HEK293T (cell line): Measurements from ENCODE around the gene SPATA31D3.

Experiments
- ELF4 ChIP-seq: fragments of 450-650 bp; IDR thresholded peaks from 2 replicates; pipeline ENCODE4 v1.6.1; 2017; ENCODE audit warnings: antibody characterized with exemption
- FOXA1 ChIP-seq: fragments of 450-650 bp; IDR thresholded peaks from 2 replicates; pipeline ENCODE4 v1.6.1; 2016; ENCODE audit warnings: mild to moderate bottlenecking
- L3MBTL2 ChIP-seq: fragments of 450-650 bp; conservative IDR thresholded peaks from 2 replicates; pipeline ENCODE4 v1.6.1; 2016; ENCODE audit warnings: mild to moderate bottlenecking
- SP1 ChIP-seq: fragments of 450-650 bp; IDR thresholded peaks from 2 replicates; pipeline ENCODE4 v1.6.1; 2017
- SUZ12 ChIP-seq: fragments of 450-650 bp; IDR thresholded peaks from 2 replicates; pipeline ENCODE4 v1.6.1; 2016; ENCODE audit warnings: mild to moderate bottlenecking
- TARDBP ChIP-seq: fragments of 450-650 bp; IDR thresholded peaks from 2 replicates; pipeline ENCODE4 v1.6.1; 2016
- ZNF384 ChIP-seq: fragments of 450-650 bp; IDR thresholded peaks from 2 replicates; pipeline ENCODE4 v1.6.1; 2016
- TF ChIP-seq, protein P1 (sequence below): fragments of 450-650 bp; IDR thresholded peaks from 2 replicates; pipeline ENCODE4 v1.6.1; 2016

DNA sequence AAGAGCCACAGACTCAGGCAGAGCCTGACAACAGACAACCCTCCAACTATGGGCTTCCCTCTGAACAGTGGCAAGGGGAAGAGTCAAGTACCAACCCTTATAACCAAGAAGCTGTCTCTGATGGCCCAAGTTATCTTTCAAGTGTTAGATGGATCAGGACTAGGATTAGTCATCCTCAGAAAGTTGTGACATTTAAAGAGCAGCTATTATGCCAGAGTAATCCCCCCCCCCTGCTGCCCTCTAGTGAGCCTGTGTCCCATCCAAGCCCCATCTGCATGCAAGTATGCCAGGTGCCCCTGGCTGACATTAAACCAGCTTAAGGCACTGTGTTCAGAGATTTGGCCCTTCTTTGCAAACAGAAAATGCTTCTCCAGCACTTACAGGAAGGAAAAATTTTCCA, 28.4 kb downstream of the SPATA31D3 start:
- no peak for TF ChIP-seq FOXA1
- TF ChIP-seq ZNF384 = no peak
- no peak for TF ChIP-seq SUZ12
- no peak for TF ChIP-seq TARDBP
- TF ChIP-seq L3MBTL2 = no peak
- no peak for TF ChIP-seq SP1
- TF ChIP-seq, protein P1, sequence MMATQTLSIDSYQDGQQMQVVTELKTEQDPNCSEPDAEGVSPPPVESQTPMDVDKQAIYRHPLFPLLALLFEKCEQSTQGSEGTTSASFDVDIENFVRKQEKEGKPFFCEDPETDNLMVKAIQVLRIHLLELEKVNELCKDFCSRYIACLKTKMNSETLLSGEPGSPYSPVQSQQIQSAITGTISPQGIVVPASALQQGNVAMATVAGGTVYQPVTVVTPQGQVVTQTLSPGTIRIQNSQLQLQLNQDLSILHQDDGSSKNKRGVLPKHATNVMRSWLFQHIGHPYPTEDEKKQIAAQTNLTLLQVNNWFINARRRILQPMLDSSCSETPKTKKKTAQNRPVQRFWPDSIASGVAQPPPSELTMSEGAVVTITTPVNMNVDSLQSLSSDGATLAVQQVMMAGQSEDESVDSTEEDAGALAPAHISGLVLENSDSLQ = no peak
- no peak for TF ChIP-seq ELF4
